HUES6 (cell line): ENCODE results near the gene SLC35E1.
A peak's percentile ranks its signal among the peaks of the same experiment; 100 is the strongest.
"Not testable (repeated sequence)": the region's sequence is repeated elsewhere in the genome, so short reads cannot be mapped to it uniquely, and the experiment has no call there.

Source experiments
- H3K27ac ChIP-seq: 2 replicates; pipeline ENCODE4 v1.7.0; 2013; ENCODE audit warnings: low read depth, mild to moderate bottlenecking, low read length, inconsistent platforms
- H3K27me3 ChIP-seq: 2 replicates; pipeline ENCODE4 v1.6.1; 2013; ENCODE audit warnings: low read length; ENCODE audit not compliant: control insufficient read depth, insufficient read depth
- H3K36me3 ChIP-seq: 2 replicates; pipeline ENCODE4 v1.6.1; 2013; ENCODE audit warnings: low read length; ENCODE audit not compliant: control insufficient read depth, insufficient read depth
- H3K4me1 ChIP-seq: 2 replicates; pipeline ENCODE4 v1.6.1; 2013; ENCODE audit warnings: low read length; ENCODE audit not compliant: control insufficient read depth, insufficient read depth
- H3K4me3 ChIP-seq: 2 replicates; pipeline ENCODE4 v1.5.1; 2013; ENCODE audit warnings: low read depth, low read length
- H3K9ac ChIP-seq: one replicate; pipeline ENCODE4 v1.6.1; 2013; ENCODE audit warnings: mild to moderate bottlenecking, low read length
- H3K9me3 ChIP-seq: 2 replicates; pipeline ENCODE4 v1.6.1; 2013; ENCODE audit warnings: low read depth, low read length; ENCODE audit not compliant: control insufficient read depth, insufficient read depth

SLC35E1 gene

GRCh38 chr19:16566161-16566560, 6.1 kb downstream of the SLC35E1 start:
- Histone ChIP-seq H3K36me3 (peaks cover 78% of the 10 kb centered on the region), H3K4me1 (peaks cover 2% of the 10 kb centered on the region), H3K9ac (no peak overlapping the region), H3K4me3 (no peak overlapping the region), H3K27me3 (no peaks in the 10 kb centered on the region), H3K9me3 (no peaks in the 10 kb centered on the region), H3K27ac (no peak overlapping the region)

- peaks cover 77% of the 10 kb centered on the region for H3K36me3 ChIP-seq
- no peaks in the 10 kb centered on the region for H3K9me3 ChIP-seq
- no peak overlapping the region for H3K27ac ChIP-seq
- no peaks in the 10 kb centered on the region for H3K27me3 ChIP-seq
- H3K4me3 ChIP-seq, result no peak overlapping the region
- H3K4me1 ChIP-seq, result no peaks in the 10 kb centered on the region; the same call in 1 of the 2 replicates
- no peak overlapping the region for H3K9ac ChIP-seq
Observed at GRCh38 chr19:16564842-16565241, 7.4 kb downstream of the SLC35E1 start.

GRCh38 chr19:16562608-16563025, 9.6 kb downstream of the SLC35E1 start:
- Histone ChIP-seq H3K4me1 (no peaks in the 10 kb centered on the region), H3K9ac (no peak overlapping the region), H3K27me3 (no peaks in the 10 kb centered on the region), H3K36me3 (peaks cover 69% of the 10 kb centered on the region), H3K4me3 (no peak overlapping the region), H3K9me3 (no peaks in the 10 kb centered on the region), H3K27ac (no peak overlapping the region)

- Histone ChIP-seq H3K27me3 (no peaks in the 10 kb centered on the region), H3K9me3 (no peaks in the 10 kb centered on the region), H3K4me3 (no peak overlapping the region), H3K4me1 (no peaks in the 10 kb centered on the region), H3K27ac (no peak overlapping the region), H3K9ac (no peak overlapping the region), H3K36me3 (peaks cover 64% of the 10 kb centered on the region)
Observed at GRCh38 chr19:16561382-16561781, 10.8 kb downstream of the SLC35E1 start.

- no peaks in the 10 kb centered on the region for H3K9me3 ChIP-seq
- H3K36me3 ChIP-seq, result peaks cover 67% of the 10 kb centered on the region
- no peak overlapping the region for H3K4me3 ChIP-seq
- H3K4me1 ChIP-seq, result no peaks in the 10 kb centered on the region
- no peaks in the 10 kb centered on the region for H3K27me3 ChIP-seq
- H3K9ac ChIP-seq, result no peak overlapping the region
- no peak overlapping the region for H3K27ac ChIP-seq
Observed at GRCh38 chr19:16559780-16560276, 12.4 kb downstream of the SLC35E1 start.

- no peak overlapping the region for H3K4me3 ChIP-seq
- H3K9me3 ChIP-seq, result no peaks in the 10 kb centered on the region
- H3K27me3 ChIP-seq, result no peaks in the 10 kb centered on the region
- no peak overlapping the region for H3K27ac ChIP-seq
- no peak overlapping the region for H3K9ac ChIP-seq
- H3K4me1 ChIP-seq, result no peaks in the 10 kb centered on the region
- H3K36me3 ChIP-seq, result peaks cover 62% of the 10 kb centered on the region
Observed at GRCh38 chr19:16554776-16555175, 17.4 kb downstream of the SLC35E1 start.

- not testable (repeated sequence) for H3K9me3 ChIP-seq, H3K27me3 ChIP-seq, H3K4me1 ChIP-seq, H3K4me3 ChIP-seq, H3K27ac ChIP-seq, H3K9ac ChIP-seq
- peaks cover 50% of the 10 kb centered on the region for H3K36me3 ChIP-seq
Observed at GRCh38 chr19:16551902-16552301, 20.3 kb downstream of the SLC35E1 start.

- Histone ChIP-seq H3K36me3 (peaks cover 24% of the 10 kb centered on the region), H3K9ac (no peak overlapping the region), H3K4me1 (no peaks in the 10 kb centered on the region), H3K27ac (no peak overlapping the region), H3K4me3 (no peak overlapping the region), H3K27me3 (no peaks in the 10 kb centered on the region), H3K9me3 (no peaks in the 10 kb centered on the region)
Observed at GRCh38 chr19:16548956-16549355, 23.3 kb downstream of the SLC35E1 start.

GRCh38 chr19:16544473-16545231, 27.6 kb downstream of the SLC35E1 start:
- Histone ChIP-seq H3K27ac (no peak overlapping the region), H3K9me3 (no peaks in the 10 kb centered on the region), H3K4me1 (no peaks in the 10 kb centered on the region), H3K9ac (no peak overlapping the region), H3K36me3 (peaks cover 16% of the 10 kb centered on the region), H3K4me3 (no peak overlapping the region), H3K27me3 (no peaks in the 10 kb centered on the region)

- H3K4me1 ChIP-seq, result not testable (repeated sequence)
- peak overlapping the region; percentile 98 for H3K4me3 ChIP-seq
Observed at GRCh38 chr19:16543734-16544133, 28.5 kb downstream of the SLC35E1 start.

GRCh38 chr19:16542910-16543472, 29.2 kb downstream of the SLC35E1 start:
- Histone ChIP-seq H3K36me3 (peaks cover 28% of the 10 kb centered on the region), H3K27me3 (no peaks in the 10 kb centered on the region), H3K9ac (peak overlapping the region; percentile 93), H3K9me3 (no peaks in the 10 kb centered on the region), H3K27ac (peak overlapping the region; percentile 97), H3K4me1 (no peaks in the 10 kb centered on the region), H3K4me3 (peak overlapping the region; percentile 98)

More at GRCh38 chr19:16543734-16544133, 28.5 kb downstream of the SLC35E1 start:
- not testable (repeated sequence) for H3K9me3 ChIP-seq, H3K27me3 ChIP-seq, H3K27ac ChIP-seq, H3K9ac ChIP-seq
- H3K36me3 ChIP-seq, result peaks cover 23% of the 10 kb centered on the region
